K562 (cell line): ENCODE measurements around the gene TMEM121. TPM values are rescaled to one million over a fixed set of nuclear protein-coding genes. Genes with fewer than 3 reads are reported as not detected.

ENCODE experiments used
- ATAC-seq: fragments of 200-7000 bp; cut with Tn5 transposase; 3 replicates; pipeline ENCODE4 v1.9.1; 2020; ENCODE audit warnings: moderate library complexity
- BruUV-seq: library from RNA; stranded (reverse); fragments of 400-500 nt; replicated peaks from 2 replicates; lab custom pipeline; 2021; lab: Mats Ljungman, UMichigan
- CTCF ChIA-PET: fragments of 300-600 bp; formaldehyde crosslinking; extraction: SDS; loops from one replicate; lab custom pipeline; 2021; ENCODE audit warnings: low intra/inter-chr PET ratio; lab: Yijun Ruan, JAX
- POLR2A ChIA-PET: fragments of 300-600, 350-650 bp; sonication (Branson Sonifier 250); formaldehyde crosslinking; extraction: SDS; loops from one replicate; lab custom pipeline; 2021; ENCODE audit warnings: antibody characterized with exemption, inconsistent platforms; lab: Yijun Ruan, JAX
- DNase-seq, 4 experiments: peaks; one replicate each; pipeline versions ENCODE4 v3.0.0 to v3.0.0-alpha.2; 2011 to 2018; ENCODE audit warnings: low spot score in 3 of 4, mixed read lengths in 3 of 4; ENCODE audit errors: extremely low read depth in 1 of 4
- FAIRE-seq: peaks from 2 replicates; lab custom pipeline; 2011; peaks lifted over from hg19 to GRCh38; lab: Jason Lieb, UNC
- H2AFZ ChIP-seq: 2 replicates; pipeline ENCODE4 v1.6.0; 2011; ENCODE audit warnings: low read depth, low read length, control low read depth, inconsistent platforms
- H3K27ac ChIP-seq: fragments of 200-600 bp; 3 replicates; pipeline ENCODE4 v1.8.0; 2011; ENCODE audit warnings: low read depth, mild to moderate bottlenecking, control low read depth, inconsistent platforms, low read length, moderate library complexity, mixed read lengths; ENCODE audit errors: extremely low read depth
- H3K27me3 ChIP-seq, 2 experiments: fragments of 300-600 bp in 1 of 2; 2 replicates in 1 of 2; 3 replicates in 1 of 2; pipeline versions ENCODE4 v1.6.0 to v1.8.0; 2011; ENCODE audit warnings: inconsistent platforms in 2 of 2, low read length in 2 of 2, mild to moderate bottlenecking in 1 of 2, mixed read lengths in 1 of 2, moderate library complexity in 1 of 2; ENCODE audit not compliant: control insufficient read depth in 2 of 2, insufficient read depth in 2 of 2
- H3K36me3 ChIP-seq: fragments of 300-600 bp; 3 replicates; pipeline ENCODE4 v1.8.0; 2011; ENCODE audit warnings: mild to moderate bottlenecking, low read length, inconsistent platforms; ENCODE audit not compliant: control insufficient read depth, insufficient read depth
- H3K4me1 ChIP-seq, 2 experiments: fragments of 200-600 bp in 1 of 2; replicated peaks in 1 of 2; 2 replicates in 1 of 2; 3 replicates in 1 of 2; pipeline versions ENCODE4 v1.5.1 to v1.8.0; 2011; ENCODE audit warnings: inconsistent platforms in 2 of 2, low read length in 2 of 2, mild to moderate bottlenecking in 1 of 2, mixed read lengths in 1 of 2, moderate library complexity in 1 of 2; ENCODE audit not compliant: control insufficient read depth in 2 of 2, insufficient read depth in 2 of 2
- H3K4me2 ChIP-seq: 2 replicates; pipeline ENCODE4 v1.6.1; 2011; ENCODE audit warnings: low read length, control low read depth, inconsistent platforms, mixed read lengths; ENCODE audit not compliant: insufficient read depth
- H3K4me3 ChIP-seq: fragments of 200-600 bp; sonication (generic), shearing (Covaris generic); 2 replicates; pipeline ENCODE4 v1.5.1; 2016; ENCODE audit warnings: control low read depth, inconsistent platforms
- H3K79me2 ChIP-seq: fragments of 200-600 bp; 3 replicates; pipeline ENCODE4 v1.8.0; 2011; ENCODE audit warnings: low read length, inconsistent platforms; ENCODE audit not compliant: control insufficient read depth, insufficient read depth
- H3K9ac ChIP-seq, 2 experiments: 2 replicates each; pipeline versions ENCODE4 v1.6.0 to v1.6.1; 2011; ENCODE audit warnings: low read depth in 2 of 2, low read length in 2 of 2, control low read depth in 1 of 2, inconsistent platforms in 1 of 2, mild to moderate bottlenecking in 1 of 2, mixed read lengths in 1 of 2; ENCODE audit not compliant: insufficient read depth in 1 of 2
- H3K9me1 ChIP-seq: one replicate; pipeline ENCODE4 v1.6.0; 2011; ENCODE audit warnings: inconsistent platforms, mild to moderate bottlenecking, low read length, moderate library complexity; ENCODE audit not compliant: control insufficient read depth, insufficient read depth
- H3K9me3 ChIP-seq: replicated peaks from 2 replicates; pipeline ENCODE4 v1.5.1; 2011; ENCODE audit warnings: low read depth, low read length, inconsistent platforms; ENCODE audit not compliant: control insufficient read depth, insufficient read depth
- H4K20me1 ChIP-seq: replicated peaks from 2 replicates; pipeline ENCODE4 v1.6.1; 2011; ENCODE audit warnings: low read length, inconsistent platforms, mixed read lengths; ENCODE audit not compliant: control insufficient read depth, insufficient read depth
- CBX1 ChIP-seq: sonication (generic); IDR thresholded peaks from 2 replicates; pipeline ENCODE4 v1.6.1; 2016; ENCODE audit warnings: antibody characterized with exemption, low read depth, mild to moderate bottlenecking
- CREB1 ChIP-seq, 2 experiments: sonication (generic) in 1 of 2; formaldehyde crosslinking in 1 of 2; IDR thresholded peaks; 2 replicates each; pipeline versions ENCODE4 v1.6.1 to v1.8.0; 2012 to 2022; ENCODE audit warnings: inconsistent platforms in 1 of 2, mild to moderate bottlenecking in 1 of 2, missing genetic modification reagents in 1 of 2, moderate library complexity in 1 of 2
- ELF4 ChIP-seq: fragments of 450-650 bp; formaldehyde crosslinking; IDR thresholded peaks from 2 replicates; pipeline ENCODE4 v1.4.0; 2022; ENCODE audit warnings: missing genetic modification characterization
- TSHZ1 ChIP-seq: fragments of 250-450 bp; sonication (Bioruptor Pico); IDR thresholded peaks from 2 replicates; pipeline ENCODE4 v1.4.0; 2020; ENCODE audit warnings: mild to moderate bottlenecking, moderate library complexity
- ZNF717 ChIP-seq: fragments of 250-450 bp; sonication (Bioruptor Pico); IDR thresholded peaks from 2 replicates; pipeline ENCODE4 v1.5.0; 2021
- WGBS: fragments of 100-300 bp; shearing (Covaris generic); methylation state at CpG from one replicate; pipeline ENCODE4 v1.1.6; 2016; ENCODE audit warnings: low coverage, mixed read lengths; ENCODE audit not compliant: insufficient coverage; ENCODE audit errors: missing lambda C conversion rate; 5-methylcytosine and 5-hydroxymethylcytosine counted together
- in situ Hi-C: fragments of 300-500 bp; cut with MboI; formaldehyde crosslinking; loops from 4 replicates; pipeline ENCODE4 v1.15.0; 2018; ENCODE audit warnings: inconsistent platforms, mixed read lengths
- intact Hi-C: fragments of 100-400 bp; cut with micrococcal nuclease; formaldehyde crosslinking; loops from 2 replicates; pipeline ENCODE4 v1.14.2; 2022
- polyA plus RNA-seq, 8 experiments: library from polyadenylated mRNA; depleted of rRNA in 4 of 8; stranded (reverse) in 5 of 8; unstranded in 3 of 8; fragments of >200 nt; fragmentation: Nextera tagmentation in 2 of 8; fragmentation: Illumina TruSeq in 1 of 8; extraction: Ambion mirVana in 2 of 8; extraction: Trizol in 1 of 8; gene quantifications; 2 replicates each; pipeline versions ENCODE4 v1.2.1 to v1.2.3, GENCODE V29; 2011 to 2014; ENCODE audit warnings: inconsistent platforms in 1 of 8, missing spikeins in 1 of 8
- total RNA-seq, 7 experiments: library from RNA; depleted of rRNA in 6 of 7; stranded (reverse); fragments of >200 nt in 6 of 7; fragmentation: Illumina TruSeq in 2 of 7; extraction: Trizol in 2 of 7; gene quantifications; 2 replicates each; pipeline versions ENCODE4 v1.2.1 to v1.2.3, GENCODE V29; 2011 to 2021; ENCODE audit warnings: low replicate concordance in 1 of 7
- TF ChIP-seq, protein P1 (sequence below): fragments of 250-450 bp; sonication (Bioruptor Pico); IDR thresholded peaks from 2 replicates; pipeline ENCODE4 v1.5.0; 2021
- TF ChIP-seq, protein P2 (sequence below): fragments of 250-450 bp; sonication (Bioruptor Pico); IDR thresholded peaks from 2 replicates; pipeline ENCODE4 v1.5.0; 2021; ENCODE audit warnings: mild to moderate bottlenecking, moderate library complexity

TMEM121 gene
- total and polyA plus RNA-seq, 9 of the 15 experiments (the other 6 are each of a cell fraction or from before 2014, with no cell fraction given) = 0.31 to 0.36 TPM; not detected in 7

DNA sequence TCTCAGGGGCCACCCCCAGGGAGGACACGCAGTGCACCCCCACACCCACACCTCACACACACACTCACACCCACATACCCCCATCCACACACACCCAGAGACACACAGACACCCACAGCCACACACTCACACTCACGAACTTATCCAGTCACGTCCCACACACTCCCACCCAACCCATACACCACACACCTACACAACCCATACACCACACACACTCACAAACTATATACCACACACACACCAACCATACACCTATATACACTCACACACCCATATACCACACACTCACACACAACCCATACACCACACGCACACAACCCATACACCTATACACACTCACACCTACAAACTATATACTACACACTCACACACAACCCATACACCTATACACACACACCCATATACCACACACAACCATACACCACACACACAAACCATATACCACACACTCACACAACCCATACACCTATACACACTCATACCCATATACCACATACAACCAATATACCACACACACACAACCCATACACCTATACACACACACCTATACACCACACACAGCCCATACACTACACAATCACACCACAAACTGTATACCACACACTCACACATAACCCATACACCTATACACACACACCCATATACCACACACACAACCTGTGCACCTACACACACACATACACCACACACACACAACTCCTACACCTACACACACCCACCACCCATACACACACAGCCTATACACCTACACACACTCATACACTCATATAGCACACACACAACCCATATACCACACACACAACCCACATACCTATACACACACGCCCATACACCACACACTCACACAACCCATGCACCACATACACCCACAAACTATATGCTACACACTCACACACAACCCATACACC is 42.7 kb downstream of the TMEM121 start (continued):
- TF ChIP-seq CREB1 (IDR thresholded peaks at IDR 0.05) (no peak), CREB1 (CRISPR knock-in tag; IDR thresholded peaks at IDR 0.05) (no peak), ZNF717 (CRISPR knock-in tag) (no peak)
- TF ChIP-seq, all 486 proteins: peak for 0

GRCh38 chr14:105570482-105570881 is 44.1 kb downstream of the TMEM121 start:
- ATAC-seq = no peak
- POLR2A ChIA-PET = no interaction called here
- TF ChIP-seq TSHZ1 (no peak), ELF4 (peak; percentile 48; the same call in 1 of the 2 replicates), CBX1 (no peak)
- TF ChIP-seq, protein P1, sequence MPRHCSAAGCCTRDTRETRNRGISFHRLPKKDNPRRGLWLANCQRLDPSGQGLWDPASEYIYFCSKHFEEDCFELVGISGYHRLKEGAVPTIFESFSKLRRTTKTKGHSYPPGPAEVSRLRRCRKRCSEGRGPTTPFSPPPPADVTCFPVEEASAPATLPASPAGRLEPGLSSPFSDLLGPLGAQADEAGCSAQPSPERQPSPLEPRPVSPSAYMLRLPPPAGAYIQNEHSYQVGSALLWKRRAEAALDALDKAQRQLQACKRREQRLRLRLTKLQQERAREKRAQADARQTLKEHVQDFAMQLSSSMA (CRISPR knock-in tag) = no peak
- TF ChIP-seq, protein P2, sequence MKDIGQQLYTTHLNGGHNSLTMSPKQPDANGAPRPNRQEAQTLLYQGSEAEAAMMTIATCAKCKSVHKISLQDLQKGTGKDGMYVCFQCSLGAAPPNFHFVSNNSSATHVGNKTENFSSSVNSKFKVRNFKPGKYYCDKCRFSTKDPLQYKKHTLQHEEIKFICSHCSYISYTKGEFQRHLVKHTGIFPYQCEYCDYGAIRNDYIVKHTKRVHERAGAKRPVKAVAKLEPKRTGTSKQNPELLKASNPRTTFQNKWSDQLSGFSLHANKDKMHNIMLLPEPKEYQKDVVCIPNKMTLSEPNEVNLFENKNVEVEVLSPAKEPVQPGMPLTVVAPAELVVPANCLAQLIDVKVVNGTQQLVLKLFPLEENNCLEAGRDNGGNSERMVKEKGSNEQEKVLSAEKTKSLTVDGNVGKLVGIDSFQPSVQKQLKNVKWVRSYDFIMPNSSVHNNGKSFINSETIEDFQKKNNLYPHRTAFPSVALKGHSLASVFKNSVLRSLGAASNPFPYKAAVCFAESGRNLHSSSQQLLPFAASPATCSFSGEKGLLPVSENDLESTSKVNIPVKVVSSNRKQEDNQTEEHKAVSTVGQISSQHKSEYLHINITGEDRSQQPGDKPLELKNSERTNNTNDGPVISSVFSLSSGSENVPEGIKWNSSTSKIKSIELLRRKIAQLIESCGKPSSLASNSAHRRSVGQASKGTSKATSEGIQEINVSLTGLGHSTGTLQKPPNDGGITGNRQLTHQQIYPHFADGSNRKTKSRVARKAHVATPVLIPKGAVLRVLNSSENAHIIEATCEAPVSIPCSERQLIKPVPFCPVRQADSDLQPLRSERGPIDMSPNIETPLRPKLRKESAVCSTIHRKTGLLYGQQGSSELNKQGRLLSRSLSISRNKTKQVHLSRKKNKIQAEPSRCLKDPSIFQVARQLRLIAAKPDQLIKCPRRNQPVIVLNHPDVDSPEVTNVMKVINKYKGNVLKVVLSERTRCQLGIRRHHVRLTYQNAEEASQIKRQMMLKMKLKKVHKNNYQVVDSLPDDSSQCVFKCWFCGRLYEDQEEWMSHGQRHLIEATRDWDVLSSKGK (CRISPR knock-in tag) = no peak
- no TSS peak for BruUV-seq
- Histone ChIP-seq H3K4me2 (no peak overlapping the region), H3K79me2 (no peaks in the 10 kb centered on the region), H4K20me1 (no peaks in the 10 kb centered on the region), H3K27me3 (no peaks in the 10 kb centered on the region), H3K4me3 (no peak overlapping the region), H2AFZ (no peak overlapping the region), H3K27ac (no peak overlapping the region), H3K4me1 (no peaks in the 10 kb centered on the region), H3K9me1 (no peaks in the 10 kb centered on the region), H3K9me3 (no peaks in the 10 kb centered on the region), H3K36me3 (no peaks in the 10 kb centered on the region), H3K9ac (no peak overlapping the region)
- CTCF ChIA-PET = no interaction called here
- DNase-seq = no peak
- intact Hi-C loops = no loop called here
- FAIRE-seq = no peak
- 0% methylated on average over 1 of the region's 1 CpG for WGBS
- in situ Hi-C loops = no loop called here
